ENCODE measurements around the gene ZBTB21.

Gene ZBTB21

DNA sequence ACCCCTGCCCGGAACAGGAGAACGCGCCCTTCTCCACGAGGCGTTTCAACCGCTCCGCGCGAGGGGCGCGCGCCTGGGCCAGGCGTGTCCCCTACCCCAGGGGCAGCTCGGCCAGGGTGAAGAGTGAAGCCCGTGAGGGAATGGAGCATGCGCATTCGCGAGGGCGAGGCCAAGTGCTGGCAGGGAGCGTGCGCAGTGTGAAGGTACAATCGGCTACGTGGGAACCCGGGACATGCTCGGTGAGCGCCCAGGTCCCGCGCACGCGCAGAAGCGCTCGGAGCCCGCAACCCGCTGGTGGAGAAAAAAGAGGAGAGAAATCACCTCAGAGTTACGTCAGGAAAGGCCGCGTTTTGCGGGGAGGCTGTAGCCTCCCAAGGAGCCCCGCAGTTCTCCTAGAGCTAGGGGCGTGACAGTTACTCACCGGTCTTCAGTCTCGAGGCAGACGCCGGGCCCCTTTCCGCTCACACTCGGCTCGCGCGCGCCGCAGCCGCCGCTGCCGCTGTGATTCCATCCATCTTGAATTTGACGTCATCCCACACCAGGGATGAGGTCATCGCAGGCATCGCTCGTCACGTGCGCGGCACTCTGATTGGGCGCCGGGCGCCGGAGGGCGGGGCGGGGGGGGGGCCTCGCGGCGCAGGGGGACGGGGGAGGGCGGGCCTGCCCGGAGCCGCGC lies at the start of gene ZBTB21:
ZBTB21 (minus strand) TSS at position 530 of the 676 bp plus-strand sequence. CDS start 16,265 bp downstream, outside the sequence.
- DNase-seq (ENCODE audit: low read depth in 2 of 2), result peak; percentile 97

DNA sequence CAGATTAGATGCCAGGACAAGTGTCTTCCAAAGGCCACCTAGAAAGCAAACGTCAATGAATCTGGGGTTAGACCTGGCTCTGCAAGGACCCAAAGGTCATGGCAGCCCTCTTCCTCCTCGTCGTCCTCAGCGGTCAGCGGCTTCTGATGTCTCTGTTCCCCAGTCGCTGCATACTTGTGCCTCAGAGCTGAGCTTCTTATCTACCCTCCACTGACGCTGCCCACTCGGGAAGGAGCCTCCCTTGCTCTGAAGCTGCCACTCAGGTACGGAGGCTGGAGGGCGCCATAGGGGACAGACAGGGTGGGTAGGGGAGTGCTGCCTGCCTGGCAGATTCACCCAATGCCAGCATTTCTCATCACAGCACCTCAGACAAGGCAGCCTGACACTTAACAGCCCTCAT lies 49.6 kb upstream of the ZBTB21 start:
- no peak for DNase-seq (ENCODE audit: low read depth in 2 of 2)

DNA sequence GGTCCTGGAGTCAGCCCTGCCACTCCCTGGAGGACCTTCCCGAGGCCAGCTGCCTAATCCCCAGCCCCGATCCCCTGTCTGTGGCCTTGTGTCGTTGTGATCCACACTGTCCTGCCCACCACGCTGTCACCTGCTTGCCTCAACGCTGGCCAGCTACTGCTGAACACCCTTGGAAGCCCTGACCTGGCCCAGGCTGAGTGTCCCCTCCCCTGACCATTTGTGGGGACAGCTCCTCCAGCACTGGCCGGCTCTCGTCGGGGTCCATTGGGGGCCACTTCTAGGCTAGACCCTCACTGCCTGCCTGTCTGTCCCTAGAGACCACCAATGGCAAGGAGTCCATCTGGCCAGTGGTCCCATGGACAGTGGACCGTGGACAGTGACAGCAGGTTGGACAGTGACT lies 49.0 kb upstream of the ZBTB21 start:
- DNase-seq (ENCODE audit: low read depth in 2 of 2), result no peak

DNA sequence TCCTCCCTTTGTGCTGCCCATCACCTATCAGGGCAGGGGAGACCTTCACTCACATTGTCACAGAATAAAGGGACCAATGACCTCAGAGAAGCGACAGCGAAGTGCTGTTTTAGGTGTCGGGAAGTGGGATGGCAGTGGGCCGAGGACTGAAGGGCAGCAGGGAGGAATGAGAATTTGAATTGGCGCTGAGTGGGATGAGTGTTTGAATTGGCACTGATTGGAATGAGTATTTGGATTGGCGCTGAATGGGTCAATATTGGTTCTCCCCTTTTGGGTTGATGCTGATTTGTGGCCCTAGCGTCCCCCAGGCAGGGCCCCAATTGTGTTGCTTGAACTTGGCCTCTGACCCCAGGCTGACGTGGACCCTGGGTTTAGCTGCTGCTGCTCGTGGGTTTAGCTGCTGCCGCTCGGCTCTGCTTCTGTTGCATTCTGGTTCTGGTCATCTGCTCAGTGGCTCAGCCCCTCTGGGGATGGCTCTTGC lies 48.5 kb upstream of the ZBTB21 start:
- DNase-seq (ENCODE audit: low read depth in 2 of 2), result no peak

DNA sequence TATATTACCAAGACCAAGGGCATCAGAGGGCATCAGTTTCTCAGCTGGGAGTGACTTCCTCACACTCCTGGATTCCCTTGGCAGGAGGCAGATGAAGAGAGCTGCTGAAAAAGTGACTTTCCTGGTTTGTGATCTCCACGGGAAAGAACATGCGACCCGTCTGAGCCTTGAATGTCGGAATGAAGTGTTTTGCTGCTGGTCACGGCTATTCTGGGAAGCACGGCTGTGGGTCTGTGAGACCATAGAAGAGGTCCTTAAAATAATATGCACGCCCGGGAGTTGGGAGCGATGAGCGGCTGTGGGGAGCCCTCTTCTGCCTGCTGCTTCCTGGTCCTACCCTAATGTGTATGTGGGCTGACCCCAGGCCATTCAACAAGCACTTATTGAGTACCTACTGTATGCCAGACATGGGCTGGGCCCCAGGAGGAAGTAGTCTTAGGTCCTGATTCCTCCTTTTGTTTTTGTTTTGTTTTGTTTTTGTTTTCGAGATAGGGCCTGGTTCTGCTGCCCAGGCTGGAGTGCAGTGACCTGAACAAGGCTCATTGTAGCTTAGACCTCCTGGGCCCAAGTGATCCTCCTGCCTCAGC lies 47.8 kb upstream of the ZBTB21 start:
- no peak for DNase-seq (ENCODE audit: low read depth in 2 of 2)

DNA sequence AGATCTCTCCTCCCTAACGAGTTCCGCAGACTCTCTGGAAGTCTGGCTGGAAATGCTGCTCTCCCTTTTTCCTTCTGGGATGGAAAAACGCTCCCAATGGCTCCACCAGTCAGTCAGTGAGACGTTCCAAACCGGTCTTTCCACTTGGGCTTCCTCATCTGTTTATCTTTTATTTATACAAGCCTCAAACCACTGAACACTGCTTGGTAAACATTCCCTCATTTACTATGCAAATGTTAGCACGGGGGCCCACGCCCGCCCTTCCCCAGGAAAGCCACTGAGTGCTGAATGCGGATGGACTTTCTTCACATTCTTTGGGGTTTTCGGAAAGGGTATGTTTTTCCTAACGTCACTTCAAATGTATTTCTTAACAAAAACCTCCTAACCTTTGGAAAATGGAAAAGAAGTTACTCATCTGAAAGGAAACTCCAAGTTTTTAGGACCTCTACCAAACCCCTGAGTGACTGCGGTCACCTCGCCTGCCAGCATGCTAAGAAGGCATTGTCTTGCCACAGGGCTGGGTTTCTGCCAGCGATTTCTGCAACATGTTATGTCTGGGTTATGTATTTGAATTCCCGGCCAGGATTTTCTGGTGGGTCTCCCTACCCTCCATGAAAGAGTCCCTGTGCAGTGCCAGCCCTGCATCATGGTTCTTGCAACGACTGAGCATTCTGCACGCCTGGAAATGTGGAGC lies 47.0 kb upstream of the ZBTB21 start:
- no peak for DNase-seq (ENCODE audit: low read depth in 2 of 2)

DNA sequence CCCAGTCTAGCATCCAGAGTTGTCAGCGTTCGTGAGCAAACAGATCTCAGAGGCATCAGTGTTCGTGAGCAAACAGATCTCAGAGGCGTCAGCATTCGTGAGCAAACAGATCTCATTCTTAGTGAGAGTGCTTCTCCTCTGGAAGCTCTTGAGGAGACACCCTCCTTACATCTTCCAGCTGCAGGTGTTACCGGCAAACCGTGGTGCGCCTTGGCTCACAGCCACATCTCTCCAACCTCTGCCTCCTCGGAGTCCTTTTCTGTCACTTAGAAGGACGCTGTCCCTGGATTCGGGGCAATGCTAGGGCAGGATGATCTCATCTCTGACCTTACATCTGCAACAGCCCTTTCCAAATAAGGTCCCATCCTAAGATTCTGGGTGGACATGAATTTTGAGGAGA lies 46.3 kb upstream of the ZBTB21 start:
- no peak for DNase-seq (ENCODE audit: low read depth in 2 of 2)

DNA sequence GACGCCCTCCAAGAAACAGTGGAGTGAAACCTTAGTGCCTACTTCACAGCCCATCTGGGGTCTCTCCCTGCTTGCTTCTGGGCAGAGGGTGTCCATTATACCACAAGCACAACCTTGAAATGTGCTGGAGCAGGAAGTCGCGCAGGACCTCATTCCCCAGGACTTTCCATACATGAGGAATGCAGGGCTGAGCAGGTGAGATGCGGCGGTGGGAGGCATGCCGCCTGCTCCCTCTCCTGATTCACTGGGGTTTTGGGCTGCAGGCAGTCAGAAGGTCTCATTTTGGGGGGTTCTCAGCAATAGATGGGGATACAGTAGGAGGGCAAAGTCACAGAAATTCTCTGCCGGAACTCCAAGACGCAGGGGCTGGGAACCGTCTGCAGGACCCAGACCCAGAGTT lies 45.3 kb upstream of the ZBTB21 start:
- DNase-seq (ENCODE audit: low read depth in 2 of 2), result no peak

DNA sequence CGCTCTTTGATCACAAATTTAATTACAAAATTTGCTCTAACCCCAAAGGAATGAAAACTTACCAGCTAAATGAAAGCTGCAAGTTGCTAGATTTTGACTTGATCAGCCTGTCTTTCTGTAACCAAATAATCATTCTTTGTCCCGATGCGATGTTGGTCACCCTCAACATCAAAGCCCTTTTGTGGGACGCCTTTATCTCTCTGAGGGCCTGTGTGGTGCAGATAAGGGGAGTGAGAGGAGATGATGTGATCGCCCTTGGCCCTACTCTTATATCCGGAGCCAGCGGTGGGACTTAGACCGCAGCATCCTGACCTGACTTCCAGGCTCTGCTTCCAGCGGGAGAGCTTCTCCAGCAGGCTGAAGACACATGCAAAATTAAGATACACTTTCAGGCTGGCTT lies 41.6 kb upstream of the ZBTB21 start:
- no peak for DNase-seq (ENCODE audit: low read depth in 2 of 2)

DNA sequence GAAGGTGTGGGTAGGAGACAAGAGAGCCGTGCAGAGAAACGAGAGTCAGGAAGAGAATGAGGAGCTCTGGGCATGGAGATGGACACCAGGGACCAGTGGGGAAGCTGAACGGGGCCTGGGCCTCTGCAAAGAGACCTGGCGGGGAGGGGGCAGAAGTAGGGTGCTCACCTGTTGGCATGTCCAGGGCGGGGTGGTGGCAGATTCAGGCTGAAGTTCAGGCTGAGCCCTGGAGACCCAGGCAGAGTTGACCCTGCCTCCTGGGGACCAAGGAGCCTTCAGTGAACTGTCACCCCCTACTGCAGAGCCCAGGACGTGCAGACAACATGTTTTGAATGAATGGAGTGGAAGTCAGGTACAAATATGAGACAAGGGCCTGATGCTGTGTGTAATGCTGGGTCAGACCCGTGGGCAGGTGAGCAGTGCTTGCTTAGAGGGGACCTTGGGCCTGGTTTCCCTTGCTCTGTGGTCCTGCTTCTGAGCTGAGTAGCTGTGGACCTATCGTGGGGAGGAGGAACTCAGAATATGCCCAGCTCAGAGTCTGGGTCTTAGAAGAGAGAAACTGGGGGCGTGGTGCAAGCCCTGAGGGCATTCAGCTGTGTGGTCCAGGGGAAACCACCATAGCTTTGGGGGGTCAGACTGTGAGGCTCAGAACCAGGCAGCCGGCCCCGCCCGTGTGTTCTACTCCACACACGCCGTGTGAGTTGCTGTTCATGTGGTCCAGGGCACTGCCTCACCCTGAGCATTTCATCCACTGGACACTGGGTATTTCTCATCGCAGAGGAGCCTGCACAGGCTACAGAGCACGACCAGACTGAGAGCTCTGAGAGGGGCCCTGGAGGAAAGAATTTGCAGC lies 39.6 kb upstream of the ZBTB21 start:
- DNase-seq (ENCODE audit: low read depth in 2 of 2), result no peak

DNA sequence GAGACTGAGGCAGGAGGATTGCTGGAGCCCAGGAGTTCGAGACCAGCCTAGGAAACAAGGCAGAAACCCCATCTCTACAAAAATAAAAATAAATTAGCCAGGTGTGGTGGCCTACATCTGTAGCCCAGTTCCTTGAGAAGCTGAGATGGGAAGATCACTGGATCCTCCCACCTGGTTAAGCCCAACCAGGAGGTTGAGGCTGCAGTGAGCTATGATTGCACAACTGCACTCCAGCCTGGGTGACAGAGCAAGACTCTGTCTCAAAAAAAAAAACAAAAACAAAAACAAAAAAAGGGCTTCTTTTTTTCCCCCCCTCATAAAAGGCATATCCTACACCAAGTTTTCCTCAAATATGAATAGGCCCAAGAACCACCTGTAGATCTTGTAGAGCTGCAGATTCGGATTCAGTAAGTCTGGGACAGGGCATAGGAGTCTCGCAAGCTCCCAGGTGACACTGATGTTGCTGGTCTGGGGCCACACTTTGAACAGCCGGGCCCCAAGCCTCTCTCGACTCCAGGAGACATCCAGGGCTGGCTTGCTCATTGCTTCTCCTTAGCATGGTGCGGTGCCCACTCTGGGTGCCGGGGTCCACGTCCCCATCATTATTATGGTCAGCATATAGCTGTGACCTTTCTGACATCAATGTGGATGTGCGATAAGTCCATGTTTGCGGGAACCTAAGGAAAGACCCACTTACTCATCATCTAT lies 38.9 kb upstream of the ZBTB21 start:
- DNase-seq (ENCODE audit: low read depth in 2 of 2), result no peak

DNA sequence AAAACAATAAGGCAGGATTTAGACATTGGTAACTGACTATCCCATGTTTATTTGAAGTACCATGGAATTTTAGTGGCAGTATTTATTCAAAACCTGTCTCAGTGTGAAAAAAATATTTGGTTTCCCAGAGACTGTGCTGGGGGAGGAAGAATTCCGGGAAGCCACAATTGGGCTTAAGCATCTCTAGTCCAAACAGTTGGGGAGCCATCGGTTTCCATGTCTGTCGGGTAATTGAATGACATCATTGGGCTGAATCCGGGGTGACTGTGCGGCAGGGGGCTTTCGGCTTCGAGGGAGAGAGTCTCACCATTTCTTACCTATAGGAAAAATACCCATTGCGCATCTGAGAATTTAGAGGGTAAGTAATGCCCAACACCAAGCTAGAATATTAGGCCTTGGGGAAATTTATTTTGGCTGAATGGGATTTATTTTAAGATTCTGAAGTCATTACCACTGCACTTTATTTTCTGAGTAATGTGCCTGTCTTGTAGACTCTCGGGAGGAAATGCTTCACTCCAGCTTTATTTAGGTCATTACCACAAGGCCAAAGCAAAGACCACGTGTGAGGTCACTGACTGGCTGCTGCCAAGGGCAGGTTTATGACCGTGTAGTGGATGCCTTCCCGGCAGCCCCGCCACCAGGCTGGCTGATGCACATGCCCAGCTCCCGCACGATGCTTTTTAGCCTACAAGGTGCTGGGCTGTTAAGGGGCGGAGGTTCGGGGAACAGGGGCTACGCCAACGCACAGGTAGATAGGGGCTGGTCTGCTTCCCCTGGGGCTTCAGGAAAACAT lies 37.9 kb upstream of the ZBTB21 start:
- DNase-seq (ENCODE audit: low read depth in 2 of 2), result no peak

DNA sequence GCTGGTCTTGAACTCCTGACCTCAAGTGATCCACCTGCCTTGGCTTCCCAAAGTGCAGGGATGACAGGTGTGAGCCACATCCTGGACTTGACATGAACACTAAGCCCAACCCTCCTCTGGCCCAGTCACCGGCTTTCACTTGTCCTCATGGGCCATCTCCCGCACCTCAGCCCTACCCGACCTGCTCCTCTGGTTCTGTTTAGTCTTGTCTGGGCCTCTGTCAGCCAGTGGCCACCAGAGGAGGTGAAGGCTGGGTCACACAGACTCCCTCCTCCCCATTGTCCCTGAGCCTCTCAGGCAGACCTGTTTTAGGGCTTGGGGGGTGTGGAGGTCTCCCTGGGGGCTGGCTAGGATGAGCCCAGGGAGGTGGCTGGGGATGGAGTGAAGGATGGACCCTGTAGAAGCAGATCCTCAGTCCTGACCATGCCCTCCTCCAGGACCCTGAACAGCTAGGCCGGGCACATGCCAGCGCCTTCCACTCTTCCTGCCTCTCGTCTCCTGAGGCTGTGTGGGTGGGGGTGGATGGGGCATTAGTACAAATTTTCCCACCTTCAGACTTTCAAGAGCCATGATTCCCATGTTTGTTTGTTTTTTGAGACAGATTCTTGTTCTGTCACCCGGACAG lies 34.8 kb upstream of the ZBTB21 start:
- no peak for DNase-seq (ENCODE audit: low read depth in 2 of 2)

DNA sequence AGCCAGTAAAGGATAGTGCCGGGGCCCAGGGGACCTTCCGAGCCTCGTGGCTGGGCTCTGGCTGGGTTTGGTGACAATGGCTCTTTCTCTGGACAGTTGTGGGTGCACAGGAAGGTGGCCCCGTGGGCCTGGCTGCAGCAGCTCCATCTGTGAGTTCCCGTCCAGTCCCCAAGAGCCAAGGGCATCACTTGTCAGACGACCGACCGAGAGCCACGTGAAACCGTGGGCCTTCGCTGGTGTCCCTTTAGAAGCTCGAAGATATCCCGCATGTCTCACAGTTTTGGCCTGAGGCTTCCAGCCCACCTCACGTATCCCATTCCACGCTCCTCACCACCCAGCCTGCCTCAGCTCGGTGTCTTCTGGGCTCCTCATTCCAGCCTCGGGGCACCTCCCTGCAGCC lies 33.8 kb upstream of the ZBTB21 start:
- DNase-seq (ENCODE audit: low read depth in 2 of 2), result no peak

DNA sequence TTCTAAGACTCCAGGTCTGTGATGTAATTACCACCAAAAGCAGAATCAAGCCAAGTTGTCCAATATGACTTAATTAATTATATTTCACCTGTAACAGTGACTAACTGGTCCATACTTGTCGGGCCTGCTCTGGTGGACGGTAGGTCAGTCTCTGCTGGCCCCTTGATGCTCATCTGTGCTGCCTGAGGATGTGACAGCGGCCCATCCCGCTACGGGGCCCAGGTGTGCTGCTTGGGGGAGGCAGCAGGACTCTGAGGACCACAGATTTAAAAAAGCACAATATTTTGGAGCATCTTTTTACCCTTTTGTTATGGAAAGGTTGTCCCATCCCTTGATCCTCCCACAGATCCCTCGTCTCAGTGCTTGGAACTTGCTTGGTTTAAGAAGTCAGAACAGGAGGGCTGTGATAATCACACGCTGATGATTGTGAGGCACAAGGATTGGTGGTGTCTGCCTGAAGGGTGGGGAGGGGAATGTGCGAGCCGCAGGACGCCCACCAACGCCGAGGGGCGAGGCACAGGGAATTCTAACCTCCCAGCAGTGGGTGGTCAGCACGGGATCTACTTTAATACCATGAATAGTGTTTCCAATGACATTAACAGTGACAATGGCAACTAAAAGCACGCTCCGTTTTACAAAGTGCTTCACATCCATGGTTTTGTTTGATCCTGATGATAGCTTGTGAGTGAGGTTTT lies 33.2 kb upstream of the ZBTB21 start:
- no peak for DNase-seq (ENCODE audit: low read depth in 2 of 2)

DNA sequence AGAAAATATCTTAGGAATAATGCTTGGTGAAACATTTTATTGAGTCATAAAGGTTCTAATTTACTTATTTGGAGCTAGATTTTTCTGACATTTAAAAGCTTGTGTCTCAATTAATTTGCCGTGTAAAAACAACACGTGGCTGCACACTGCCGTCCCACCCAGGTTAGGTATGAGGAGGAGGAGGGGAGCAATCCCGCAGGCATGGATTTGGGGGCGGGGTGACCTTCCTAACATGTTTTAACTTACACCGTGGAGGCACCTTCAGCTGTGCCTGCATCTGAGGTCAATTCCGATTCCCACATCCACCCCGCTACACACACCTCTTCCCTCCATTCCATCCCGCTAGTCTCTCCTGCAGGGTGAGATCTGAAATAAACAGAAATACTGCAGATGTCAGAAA lies 32.5 kb upstream of the ZBTB21 start:
- no peak for DNase-seq (ENCODE audit: low read depth in 2 of 2)

DNA sequence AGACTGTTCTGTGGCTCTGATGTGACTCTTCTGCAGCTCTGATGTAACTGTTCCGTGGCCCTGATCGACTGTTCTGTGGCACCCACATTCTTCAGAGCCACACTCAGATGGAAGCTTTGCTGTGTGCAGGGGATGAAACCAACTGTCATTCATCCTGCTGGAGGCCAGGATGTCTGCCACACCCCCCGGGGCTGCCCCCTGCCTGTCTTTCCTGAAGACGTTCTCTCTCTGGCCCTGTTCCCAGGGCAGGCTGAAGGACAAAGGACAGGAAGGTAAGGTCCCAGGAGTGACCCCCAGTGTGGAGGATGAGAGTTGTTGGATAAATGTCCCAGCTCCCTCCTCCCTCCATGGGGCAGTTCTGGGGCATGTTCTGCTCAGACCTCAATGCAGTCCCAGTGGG lies 31.6 kb upstream of the ZBTB21 start:
- DNase-seq (ENCODE audit: low read depth in 2 of 2), result no peak

DNA sequence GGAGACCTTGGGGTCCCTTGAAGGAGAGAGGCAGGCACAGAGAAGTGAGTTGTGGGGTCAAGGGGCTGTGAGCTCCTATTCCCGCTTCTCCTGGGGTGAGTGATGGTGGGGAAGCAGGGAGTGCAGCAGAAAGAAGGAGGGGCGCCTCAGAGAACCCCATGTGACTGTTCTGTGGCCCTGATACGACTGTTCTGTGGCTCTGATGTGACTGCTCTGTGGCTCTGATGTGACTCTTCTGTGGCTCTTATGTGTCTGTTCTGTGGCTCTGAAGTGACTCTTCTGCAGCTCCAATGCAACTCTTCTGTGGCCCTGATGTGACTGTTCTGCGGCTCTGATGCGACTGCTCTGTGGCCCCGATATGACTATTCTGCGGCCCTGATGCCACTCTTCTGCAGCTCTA lies 31.1 kb upstream of the ZBTB21 start:
- DNase-seq (ENCODE audit: low read depth in 2 of 2), result no peak

DNA sequence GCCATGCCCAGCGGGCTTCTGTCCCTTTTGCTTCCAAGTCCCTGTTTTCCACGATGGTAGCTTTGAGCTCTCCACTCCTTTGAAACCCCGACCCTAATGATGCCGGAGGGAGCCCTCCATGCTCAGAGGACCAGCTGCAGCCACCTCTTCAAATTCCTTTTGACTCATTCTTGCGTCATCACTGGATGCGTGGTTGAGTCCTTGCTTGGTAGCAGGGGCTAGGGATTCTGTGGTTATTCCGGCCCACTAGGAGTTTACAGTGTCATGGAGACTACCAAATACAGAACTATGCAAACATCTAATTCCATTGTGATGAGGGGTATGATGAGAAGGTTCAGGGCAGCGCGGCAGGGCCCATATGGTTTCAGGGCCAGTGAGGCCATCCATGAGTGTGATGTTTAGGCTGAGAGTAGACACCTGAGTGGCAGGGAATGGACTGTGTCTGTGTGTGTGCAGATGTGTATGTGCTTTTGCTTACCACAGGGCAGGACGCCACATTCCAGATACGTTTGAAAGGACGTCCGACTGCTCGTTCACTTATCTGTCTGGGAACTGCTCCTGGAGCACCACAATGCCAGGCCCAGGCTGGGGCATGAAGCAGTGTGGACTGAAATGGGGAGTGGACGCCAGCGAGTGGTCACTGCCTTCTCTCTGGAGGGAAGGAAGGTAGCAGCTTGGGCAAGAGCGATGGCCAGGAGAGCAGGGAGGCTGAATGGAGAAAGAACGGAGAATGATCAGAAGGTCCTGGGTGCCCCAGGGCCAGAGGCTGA lies 30.4 kb upstream of the ZBTB21 start:
- no peak for DNase-seq (ENCODE audit: low read depth in 2 of 2)
